GM12874 (cell line): ENCODE data around the gene LCN15.

ENCODE experiments used
- CTCF ChIP-seq: IDR thresholded peaks from 2 replicates; pipeline ENCODE4 v1.5.1; 2011; ENCODE audit warnings: low read depth, mild to moderate bottlenecking, control low read depth, low read length, moderate library complexity; ENCODE audit not compliant: insufficient read depth

LCN15 gene

GRCh38 chr9:136720898-136721338, 43.4 kb downstream of the LCN15 start:
- no peak for TF ChIP-seq CTCF

- TF ChIP-seq CTCF: no peak
Observed at GRCh38 chr9:136720251-136720897, 43.9 kb downstream of the LCN15 start.

GRCh38 chr9:136719195-136719880, 45.0 kb downstream of the LCN15 start:
- no peak for TF ChIP-seq CTCF

- no peak for TF ChIP-seq CTCF
Observed at GRCh38 chr9:136718345-136719194, 45.7 kb downstream of the LCN15 start.

GRCh38 chr9:136717399-136717798, 46.9 kb downstream of the LCN15 start:
- TF ChIP-seq CTCF: no peak

GRCh38 chr9:136714893-136715274, 49.4 kb downstream of the LCN15 start:
- TF ChIP-seq CTCF: no peak

- TF ChIP-seq CTCF: no peak
Observed at GRCh38 chr9:136714096-136714892, 50.0 kb downstream of the LCN15 start.
